ENCODE results near the gene TUT7.

The TUT7 gene

GRCh38 chr9:86274821-86275643 lies 79.2 kb downstream of the TUT7 start:
- no peak overlapping the region for H3K27ac ChIP-seq
- DNase-seq (ENCODE audit: low read depth, low spot score) = no peak

GRCh38 chr9:86272221-86272620 lies 82.0 kb downstream of the TUT7 start:
- H3K27ac ChIP-seq = no peak overlapping the region
- no peak for DNase-seq (ENCODE audit: low read depth, low spot score)

GRCh38 chr9:86263876-86264275 lies 90.3 kb downstream of the TUT7 start:
- no peak for DNase-seq (ENCODE audit: low read depth, low spot score)
- H3K27ac ChIP-seq = no peak overlapping the region

GRCh38 chr9:86262492-86262891 lies 91.7 kb downstream of the TUT7 start:
- no peak for DNase-seq (ENCODE audit: low read depth, low spot score)
- H3K27ac ChIP-seq = no peak overlapping the region

GRCh38 chr9:86259557-86259956 lies 94.7 kb downstream of the TUT7 start, which contains the start of gene C9orf153:
TSS of gene C9orf153 (minus strand) at chr9:86259657. CDS start at chr9:86229603, 30,054 bp downstream.
- no peak for DNase-seq (ENCODE audit: low read depth, low spot score)

GRCh38 chr9:86257391-86257790 lies 96.8 kb downstream of the TUT7 start:
- H3K27ac ChIP-seq = no peak overlapping the region
- DNase-seq (ENCODE audit: low read depth, low spot score) = no peak

More at GRCh38 chr9:86259557-86259956, 94.7 kb downstream of the TUT7 start, which contains the start of gene C9orf153:
- H3K27ac ChIP-seq = no peak within 1 kb of the TSS

GRCh38 chr9:86256653-86257052 lies 97.6 kb downstream of the TUT7 start:
- no peak for DNase-seq (ENCODE audit: low read depth, low spot score)

GRCh38 chr9:86253577-86253976 lies 100.6 kb downstream of the TUT7 start:
- H3K27ac ChIP-seq = no peak overlapping the region
- no peak for DNase-seq (ENCODE audit: low read depth, low spot score)

More at GRCh38 chr9:86256653-86257052, 97.6 kb downstream of the TUT7 start:
- no peak overlapping the region for H3K27ac ChIP-seq

GRCh38 chr9:86252870-86253269 lies 101.3 kb downstream of the TUT7 start:
- H3K27ac ChIP-seq = no peak overlapping the region
- DNase-seq (ENCODE audit: low read depth, low spot score) = no peak

GRCh38 chr9:86250123-86250522 lies 104.1 kb downstream of the TUT7 start:
- no peak for DNase-seq (ENCODE audit: low read depth, low spot score)
- no peak overlapping the region for H3K27ac ChIP-seq

- no peak for DNase-seq (ENCODE audit: low read depth, low spot score)
- H3K27ac ChIP-seq = no peak overlapping the region
Measured at GRCh38 chr9:86248746-86249145, 105.5 kb downstream of the TUT7 start.

- DNase-seq (ENCODE audit: low read depth, low spot score) = no peak
- no peak overlapping the region for H3K27ac ChIP-seq
Measured at GRCh38 chr9:86246752-86247161, 107.5 kb downstream of the TUT7 start.

- H3K27ac ChIP-seq = no peak overlapping the region
- no peak for DNase-seq (ENCODE audit: low read depth, low spot score)
Measured at GRCh38 chr9:86242071-86242470, 112.1 kb downstream of the TUT7 start.

- no peak for DNase-seq (ENCODE audit: low read depth, low spot score)
Measured at GRCh38 chr9:86241216-86241615, 113.0 kb downstream of the TUT7 start.

GRCh38 chr9:86238861-86239770 lies 115.1 kb downstream of the TUT7 start:
- no peak overlapping the region for H3K27ac ChIP-seq
- no peak for DNase-seq (ENCODE audit: low read depth, low spot score)

More at GRCh38 chr9:86241216-86241615, 113.0 kb downstream of the TUT7 start:
- H3K27ac ChIP-seq = no peak overlapping the region

Measured in epithelial cell of prostate (primary cell).